ENCODE results near the gene ARMH3. TPM values are rescaled to one million over a fixed set of nuclear protein-coding genes. Genes with fewer than 3 reads are reported as not detected.

The ARMH3 gene
- polyA plus RNA-seq, 4 donors, result 14.9 to 20.9 (median 19.4) TPM

DNA sequence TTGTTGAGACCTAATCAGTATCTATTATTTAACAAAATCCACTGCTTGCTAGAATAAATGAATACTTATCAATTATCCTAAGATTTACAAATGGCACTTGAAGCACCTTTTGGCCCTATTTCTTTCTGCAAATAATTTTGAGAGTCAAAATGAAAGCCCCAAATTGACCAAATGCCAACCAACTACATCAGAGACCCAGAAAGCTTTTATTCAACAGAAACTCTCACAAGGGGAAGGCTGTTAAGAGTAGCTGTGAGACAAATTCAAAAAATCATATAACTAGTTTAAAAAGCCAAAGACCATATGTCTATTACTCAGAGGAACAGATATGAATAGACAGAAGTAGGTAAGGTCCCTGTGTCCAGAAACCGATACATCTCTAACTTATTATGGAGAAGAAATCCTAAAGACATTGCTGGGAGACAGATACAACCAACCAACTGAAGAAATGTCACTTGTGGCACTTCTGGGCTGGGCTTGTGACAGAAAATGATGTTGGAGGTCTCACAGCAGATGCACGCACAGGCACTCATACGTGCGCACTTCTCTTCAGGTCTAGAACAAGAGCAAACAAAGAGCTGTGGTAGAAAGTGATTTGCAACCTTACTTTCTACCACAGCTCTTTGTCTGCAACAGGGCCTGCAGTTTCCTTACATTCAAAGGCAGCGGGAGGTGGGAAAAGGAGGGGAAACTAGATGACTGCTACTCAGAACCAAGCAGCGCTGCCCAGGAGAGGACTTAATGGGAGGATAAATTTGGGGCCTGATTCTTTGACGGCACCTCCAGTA is 153.7 kb downstream of the ARMH3 start:
- DNase-seq (ENCODE audit: low read depth in 4 of 4, low spot score in 3 of 4), result no peak

- DNase-seq (ENCODE audit: low read depth in 4 of 4, low spot score in 3 of 4), result no peak
These were observed 154.6 kb downstream of the ARMH3 start for GRCh38 chr10:101901340-101901739.

GRCh38 chr10:101897633-101898032 is 158.3 kb downstream of the ARMH3 start:
- DNase-seq (ENCODE audit: low read depth in 4 of 4, low spot score in 3 of 4), result no peak

DNA sequence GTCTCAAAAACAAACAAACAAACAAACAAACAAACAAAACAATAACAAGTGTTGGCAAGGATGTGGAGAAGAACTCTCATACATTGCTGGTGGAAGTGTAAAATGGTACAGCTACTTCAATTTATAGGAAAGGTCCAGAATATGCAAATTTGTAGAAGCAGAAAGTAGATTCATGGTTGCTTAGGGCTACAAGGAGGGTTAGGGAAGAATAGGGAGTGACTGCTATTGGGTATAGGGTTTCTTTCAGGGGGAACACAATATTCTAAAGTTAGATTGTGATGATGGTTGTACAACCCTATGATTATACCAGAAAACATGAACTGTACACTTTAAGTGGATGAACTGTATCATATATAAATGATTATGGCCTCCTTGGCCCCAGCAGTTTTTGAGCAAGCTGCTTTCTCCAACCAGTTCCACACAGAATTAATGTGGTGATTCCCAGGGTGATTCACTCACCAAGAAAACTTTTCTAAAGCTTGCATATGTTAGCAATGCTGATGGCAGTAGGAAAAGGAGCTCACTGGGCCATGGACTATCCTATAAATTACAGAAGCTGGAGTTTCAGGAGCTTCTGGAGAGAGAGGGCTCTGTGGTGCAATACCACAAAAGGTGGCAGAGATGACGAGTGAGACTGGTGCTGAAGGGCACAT is 159.6 kb downstream of the ARMH3 start:
- no peak for DNase-seq (ENCODE audit: low read depth in 4 of 4, low spot score in 3 of 4)

GRCh38 chr10:101895781-101896180 is 160.2 kb downstream of the ARMH3 start:
- DNase-seq (ENCODE audit: low read depth in 4 of 4, low spot score in 3 of 4), result no peak

GRCh38 chr10:101894742-101895141 is 161.2 kb downstream of the ARMH3 start:
- DNase-seq (ENCODE audit: low read depth in 4 of 4, low spot score in 3 of 4), result no peak

DNA sequence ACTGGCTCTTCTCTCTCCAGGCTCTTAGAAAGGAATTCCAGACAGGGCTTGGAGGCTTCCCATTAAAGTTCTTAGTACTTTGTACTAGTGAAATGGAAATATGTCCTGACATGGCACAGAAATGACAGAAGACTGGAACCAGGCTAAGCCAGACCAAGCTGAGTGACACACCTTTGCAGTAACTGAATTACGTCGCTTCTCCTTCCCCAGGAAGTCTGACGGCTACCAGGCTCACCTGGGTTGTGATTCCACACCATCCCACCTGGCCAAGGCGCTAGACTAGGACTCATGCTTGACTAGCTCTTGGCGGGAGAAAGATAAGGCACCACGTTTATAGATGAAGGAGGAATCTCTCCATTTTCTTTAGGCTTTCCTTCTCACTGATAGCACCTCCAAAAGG is 161.7 kb downstream of the ARMH3 start:
- DNase-seq (ENCODE audit: low read depth in 4 of 4, low spot score in 3 of 4), result no peak

DNA sequence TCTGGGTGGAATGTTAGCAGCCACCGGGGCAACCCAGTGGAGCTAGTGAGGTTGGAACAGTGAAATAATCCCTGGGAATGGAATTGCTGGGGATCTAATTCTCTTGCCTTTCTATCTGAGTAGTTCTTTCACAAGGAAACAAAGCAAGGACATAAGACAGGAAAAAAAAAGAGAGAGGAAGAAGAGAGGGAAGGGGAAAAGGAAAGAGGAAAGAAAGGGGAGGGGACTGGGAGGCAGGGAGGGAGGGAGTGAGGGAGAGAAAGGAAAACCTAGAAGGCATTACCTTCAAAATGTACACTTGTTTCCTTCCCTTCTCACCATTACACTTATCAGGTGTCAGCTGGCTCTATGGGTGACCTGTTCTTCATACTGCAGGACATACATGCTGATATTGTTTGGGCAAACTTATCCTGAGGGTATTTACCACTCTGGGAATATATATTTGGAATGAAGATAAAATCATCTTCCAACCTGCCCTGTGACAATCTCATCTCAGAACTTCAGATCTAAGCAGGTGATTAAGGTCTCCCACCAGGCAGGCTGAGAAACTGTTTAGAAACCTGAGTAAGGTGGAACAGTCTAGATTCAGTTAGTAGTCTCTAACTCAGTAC is 162.4 kb downstream of the ARMH3 start:
- DNase-seq (ENCODE audit: low read depth in 4 of 4, low spot score in 3 of 4), result no peak

- DNase-seq (ENCODE audit: low read depth in 4 of 4, low spot score in 3 of 4), result no peak
These were observed 163.1 kb downstream of the ARMH3 start for GRCh38 chr10:101892782-101893391.

GRCh38 chr10:101889256-101890210 is 166.4 kb downstream of the ARMH3 start:
- DNase-seq (ENCODE audit: low read depth in 4 of 4, low spot score in 3 of 4), result peak; percentile 10 to 39 (median 34)

DNA sequence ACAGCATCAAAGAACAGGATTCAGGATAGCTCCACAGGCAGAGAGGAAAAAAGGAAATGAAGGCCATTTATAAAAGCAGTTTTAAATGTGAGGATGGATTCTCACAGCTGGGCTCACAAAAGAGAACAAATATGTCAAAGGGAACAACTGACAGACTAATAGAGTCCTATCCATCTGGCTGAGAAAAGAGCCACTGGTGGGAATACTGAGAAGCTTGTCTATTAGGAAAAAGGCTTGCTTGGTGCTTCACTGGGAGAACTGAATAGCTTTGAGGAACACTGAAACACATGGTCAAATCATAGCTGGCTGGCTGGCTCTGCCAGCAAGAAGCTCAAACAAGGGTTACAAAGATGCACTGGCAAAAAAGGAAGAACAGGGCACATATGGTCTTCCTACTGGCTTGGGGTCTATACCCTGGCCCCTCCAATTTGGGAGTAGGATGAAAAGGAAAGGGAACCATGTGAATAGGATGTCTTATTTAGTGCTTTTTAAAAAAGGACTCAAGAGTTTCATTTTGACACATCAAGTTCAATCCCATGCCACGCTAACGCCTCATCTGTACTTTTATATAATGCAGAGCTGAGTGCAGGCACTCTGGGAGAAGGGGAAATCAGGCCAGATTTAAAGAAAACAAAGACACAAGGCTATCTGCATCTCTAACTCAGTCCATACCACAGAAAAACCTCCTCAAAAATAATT is 167.6 kb downstream of the ARMH3 start:
- DNase-seq (ENCODE audit: low read depth in 4 of 4, low spot score in 3 of 4), result no peak

- no peak for DNase-seq (ENCODE audit: low read depth in 4 of 4, low spot score in 3 of 4)
These were observed 168.2 kb downstream of the ARMH3 start for GRCh38 chr10:101887775-101888174.

GRCh38 chr10:101886521-101887312 is 169.3 kb downstream of the ARMH3 start:
- no peak for DNase-seq (ENCODE audit: low read depth in 4 of 4, low spot score in 3 of 4)

GRCh38 chr10:101881036-101881774 is 174.8 kb downstream of the ARMH3 start:
- DNase-seq (ENCODE audit: low read depth in 4 of 4, low spot score in 3 of 4), result no peak

DNA sequence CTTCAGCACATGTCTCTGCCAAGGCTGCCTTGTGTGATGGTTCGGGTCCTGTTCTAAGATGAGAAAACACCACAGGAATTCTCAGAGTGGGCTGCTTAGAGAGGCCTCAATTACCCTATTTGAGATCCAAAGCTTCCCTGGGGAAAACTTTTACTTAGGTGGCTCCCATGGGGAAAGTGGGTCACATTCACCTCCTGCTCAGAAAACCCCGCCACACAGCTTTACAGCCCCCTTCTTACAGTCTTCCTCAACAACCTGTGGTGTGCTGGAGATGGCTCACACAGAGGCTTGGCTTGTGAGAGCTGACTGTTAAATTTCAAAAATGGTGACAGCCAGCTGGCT is 175.8 kb downstream of the ARMH3 start:
- DNase-seq (ENCODE audit: low read depth in 4 of 4, low spot score in 3 of 4), result no peak

- no peak for DNase-seq (ENCODE audit: low read depth in 4 of 4, low spot score in 3 of 4)
These were observed 176.3 kb downstream of the ARMH3 start for GRCh38 chr10:101879456-101880231.

GRCh38 chr10:101878869-101879268 is 177.1 kb downstream of the ARMH3 start:
- DNase-seq (ENCODE audit: low read depth in 4 of 4, low spot score in 3 of 4), result no peak
